HepG2 (cell line): ENCODE measurements around the gene FAM83F. TPM values are rescaled to one million over a fixed set of nuclear protein-coding genes. Genes with fewer than 3 reads are reported as not detected.

Experiments used
- ATAC-seq: fragments of 200-7000 bp; cut with Tn5 transposase; 3 replicates; pipeline ENCODE4 v1.9.1; 2020; ENCODE audit warnings: mild to moderate bottlenecking, moderate library complexity
- BruUV-seq: library from RNA; stranded (reverse); fragments of 400-500 nt; replicated peaks from 2 replicates; lab custom pipeline; 2021; lab: Mats Ljungman, UMichigan
- CTCF ChIA-PET: fragments of 300-600 bp; formaldehyde crosslinking; extraction: SDS; loops from one replicate; lab custom pipeline; 2021; ENCODE audit warnings: low total read pairs, inconsistent platforms, low intra/inter-chr PET ratio; lab: Yijun Ruan, JAX
- POLR2A ChIA-PET: fragments of 350-600 bp; sonication (Branson Sonifier 250); formaldehyde crosslinking; loops from one replicate; lab custom pipeline; 2020; ENCODE audit warnings: antibody characterized with exemption, inconsistent platforms; lab: Yijun Ruan, JAX
- DNase-seq: peaks from one replicate; pipeline ENCODE4 v3.0.0-alpha.2; 2015; ENCODE audit warnings: low spot score
- FAIRE-seq: peaks from 3 replicates; lab custom pipeline; 2011; peaks lifted over from hg19 to GRCh38; lab: Jason Lieb, UNC
- H2AFZ ChIP-seq: one replicate; pipeline ENCODE4 v1.6.1; 2011; ENCODE audit warnings: low read length, inconsistent platforms
- H3K27ac ChIP-seq: fragments of 300-600 bp; 3 replicates; pipeline ENCODE4 v1.8.0; 2011; ENCODE audit warnings: mixed run types, mild to moderate bottlenecking, mixed read lengths, low read length, inconsistent platforms; ENCODE audit not compliant: insufficient read depth; ENCODE audit errors: extremely low read length
- H3K27me3 ChIP-seq, 2 experiments: fragments of 200-600 bp in 1 of 2; 2 replicates in 1 of 2; 3 replicates in 1 of 2; pipeline versions ENCODE4 v1.6.0 to v1.8.0; 2011; ENCODE audit warnings: low read length in 2 of 2, mild to moderate bottlenecking in 2 of 2, moderate library complexity in 2 of 2, inconsistent platforms in 1 of 2; ENCODE audit not compliant: insufficient read depth in 2 of 2, control insufficient read depth in 1 of 2
- H3K36me3 ChIP-seq, 2 experiments: fragments of 200-600 bp in 1 of 2; replicated peaks in 1 of 2; 2 replicates in 1 of 2; 3 replicates in 1 of 2; pipeline versions ENCODE4 v1.5.1 to v1.8.0; 2011; ENCODE audit warnings: low read length in 2 of 2, inconsistent platforms in 1 of 2; ENCODE audit not compliant: insufficient read depth in 2 of 2, control insufficient read depth in 1 of 2
- H3K4me1 ChIP-seq: 2 replicates; pipeline ENCODE4 v1.5.1; 2012; ENCODE audit warnings: low read length, inconsistent platforms; ENCODE audit not compliant: insufficient read depth
- H3K4me2 ChIP-seq: 2 replicates; pipeline ENCODE4 v1.6.0; 2011; ENCODE audit warnings: low read depth, low read length, inconsistent platforms
- H3K4me3 ChIP-seq, 3 experiments: fragments of 200-600 bp in 1 of 3; sonication (generic), shearing (Covaris generic) in 1 of 3; replicated peaks in 1 of 3; 2 replicates each; pipeline ENCODE4 v1.5.1; 2011 to 2016; ENCODE audit warnings: low read length in 3 of 3, inconsistent platforms in 2 of 3, low read depth in 2 of 3, mild to moderate bottlenecking in 2 of 3, control low read depth in 1 of 3, mixed read lengths in 1 of 3; ENCODE audit not compliant: insufficient read depth in 1 of 3
- H3K79me2 ChIP-seq: one replicate; pipeline ENCODE4 v1.6.1; 2011; ENCODE audit warnings: low read length, inconsistent platforms; ENCODE audit not compliant: insufficient read depth
- H3K9ac ChIP-seq: 2 replicates; pipeline ENCODE4 v1.6.0; 2011; ENCODE audit warnings: mild to moderate bottlenecking, low read depth, low read length, inconsistent platforms; ENCODE audit not compliant: insufficient read depth
- H3K9me3 ChIP-seq: 2 replicates; pipeline ENCODE4 v1.5.1; 2012; ENCODE audit warnings: mild to moderate bottlenecking, low read length
- H4K20me1 ChIP-seq: 2 replicates; pipeline ENCODE4 v1.6.0; 2011; ENCODE audit warnings: inconsistent platforms, mild to moderate bottlenecking, low read length, moderate library complexity; ENCODE audit not compliant: insufficient read depth
- AFF4 ChIP-seq: sonication (generic); formaldehyde crosslinking; IDR thresholded peaks from 2 replicates; pipeline ENCODE4 v1.4.0; 2020; ENCODE audit warnings: missing genetic modification reagents
- CENPBD1 ChIP-seq: sonication (generic); formaldehyde crosslinking; IDR thresholded peaks from 2 replicates; pipeline ENCODE4 v1.8.0; 2022; ENCODE audit warnings: missing genetic modification reagents, low read depth, mild to moderate bottlenecking, borderline replicate concordance
- LCORL ChIP-seq, 2 experiments: fragments of 450-650 bp in 1 of 2; sonication (generic) in 1 of 2; formaldehyde crosslinking in 1 of 2; IDR thresholded peaks; 2 replicates each; pipeline versions ENCODE4 v1.5.0 to v1.6.1; 2017 to 2020; ENCODE audit warnings: antibody characterized with exemption in 1 of 2, missing genetic modification reagents in 1 of 2
- MED1 ChIP-seq: sonication (generic); formaldehyde crosslinking; IDR thresholded peaks from 2 replicates; pipeline ENCODE4 v1.4.0; 2020; ENCODE audit warnings: missing genetic modification reagents
- MXD1 ChIP-seq: sonication (generic); formaldehyde crosslinking; IDR thresholded peaks from 2 replicates; pipeline ENCODE4 v1.4.0; 2020; ENCODE audit warnings: mild to moderate bottlenecking, missing genetic modification reagents
- TFE3 ChIP-seq: IDR thresholded peaks from 2 replicates; pipeline ENCODE4 v1.6.1; 2016
- THAP8 ChIP-seq: sonication (generic); formaldehyde crosslinking; IDR thresholded peaks from 2 replicates; pipeline ENCODE4 v1.5.1; 2020; ENCODE audit warnings: missing genetic modification reagents, mild to moderate bottlenecking, borderline replicate concordance
- ZBTB49 ChIP-seq: sonication (generic); formaldehyde crosslinking; IDR thresholded peaks from 2 replicates; pipeline ENCODE4 v1.4.0; 2020; ENCODE audit warnings: missing genetic modification reagents, borderline replicate concordance
- ZFP90 ChIP-seq: sonication (generic); formaldehyde crosslinking; IDR thresholded peaks from 2 replicates; pipeline ENCODE4 v1.8.0; 2022; ENCODE audit warnings: missing genetic modification reagents, mild to moderate bottlenecking, inconsistent platforms, borderline replicate concordance
- ZNF414 ChIP-seq: sonication (generic); formaldehyde crosslinking; IDR thresholded peaks from 2 replicates; pipeline ENCODE4 v1.5.0; 2020; ENCODE audit warnings: missing genetic modification reagents
- WGBS: methylation state at CpG from one replicate; pipeline ENCODE4 v1.1.6; 2017; ENCODE audit warnings: low lambda C conversion rate; 5-methylcytosine and 5-hydroxymethylcytosine counted together
- in situ Hi-C: cut with HindIII; loops from 2 replicates; pipeline ENCODE4 v1.10.0; 2017; ENCODE audit warnings: low pct_unique_long_range_greater_than_20kb; ENCODE audit not compliant: extremely low pct_ligation_motif_present
- intact Hi-C: fragments of 100-400 bp; cut with micrococcal nuclease; formaldehyde crosslinking; loops from one replicate; pipeline ENCODE4 v1.10.0; 2022; ENCODE audit not compliant: unreplicated experiment
- polyA plus RNA-seq, 8 experiments: library from polyadenylated mRNA; depleted of rRNA in 3 of 8; stranded (reverse) in 7 of 8; unstranded in 1 of 8; fragments of >200 nt; fragmentation: Illumina TruSeq in 4 of 8; extraction: Trizol in 4 of 8; gene quantifications; 2 replicates each; pipeline versions ENCODE4 v1.2.1 to v1.2.3, GENCODE V29; 2011 to 2016; ENCODE audit warnings: low read depth in 4 of 8, missing spikeins in 1 of 8, mixed read lengths in 1 of 8; ENCODE audit not compliant: insufficient read depth in 1 of 8
- total RNA-seq, 5 experiments: library from RNA; depleted of rRNA; stranded (reverse); fragments of >200 nt; fragmentation: Illumina TruSeq; extraction: Trizol; gene quantifications; 2 replicates each; pipeline ENCODE4 v1.2.3, GENCODE V29; 2016; ENCODE audit warnings: low read depth in 1 of 5

The FAM83F gene
- total and polyA plus RNA-seq, 2 of the 13 experiments (the other 11 are each of a cell fraction or from before 2014, with no cell fraction given), result not detected

GRCh38 chr22:39994041-39994565, 651 bp upstream of the FAM83F start:
- intact Hi-C loops, result no loop called here
- ChIA-PET CTCF (no interaction called here), POLR2A (no interaction called here)
- Histone ChIP-seq H3K36me3 (no peaks in the 10 kb centered on the region), H3K27ac (no peak overlapping the region), H3K27me3 (peaks cover 2 to 28% of the 10 kb centered on the region in 2 experiments; a peak in 3 of 5 replicates), H3K9ac (no peak overlapping the region), H3K4me2 (no peak overlapping the region), H3K4me3 (no peak overlapping the region), H4K20me1 (no peaks in the 10 kb centered on the region), H3K79me2 (no peaks in the 10 kb centered on the region), H2AFZ (no peak overlapping the region), H3K4me1 (peaks cover 40% of the 10 kb centered on the region), H3K9me3 (no peaks in the 10 kb centered on the region)
- DNase-seq (no peak), FAIRE-seq (no peak), ATAC-seq (no peak)
- WGBS, result 62% methylated on average over 20 of the region's 20 CpGs
- in situ Hi-C loops, result no loop called here
- no TSS peak for BruUV-seq
- TF ChIP-seq TFE3 (no peak), CENPBD1 (CRISPR knock-in tag) (no peak), MED1 (CRISPR knock-in tag) (no peak), ZNF414 (no peak), AFF4 (CRISPR knock-in tag) (no peak), ZBTB49 (CRISPR knock-in tag) (no peak), THAP8 (CRISPR knock-in tag) (no peak), LCORL (IDR thresholded peaks at IDR 0.05) (no peak), LCORL (CRISPR knock-in tag; IDR thresholded peaks at IDR 0.05) (no peak), ZFP90 (CRISPR knock-in tag) (no peak), MXD1 (CRISPR knock-in tag) (no peak)
